GM18951 (cell line): ENCODE data around the gene STAP2.
"Not testable (repeated sequence)": the region's sequence is repeated elsewhere in the genome, so short reads cannot be mapped to it uniquely, and the experiment has no call there.

Experiments
- POLR2A ChIP-seq: IDR thresholded peaks from 4 replicates; pipeline ENCODE4 v1.6.1; 2011; ENCODE audit warnings: mild to moderate bottlenecking; ENCODE audit not compliant: insufficient read length, insufficient read depth; ENCODE audit errors: extremely low read depth
- in situ Hi-C: fragments of 300-500 bp; cut with MboI; formaldehyde crosslinking; loops from one replicate; pipeline ENCODE4 v1.12.0; 2022; ENCODE audit warnings: low sequenced_read_pairs, mixed read lengths, inconsistent platforms; ENCODE audit not compliant: unreplicated experiment

The STAP2 gene

GRCh38 chr19:4357095-4357797 is 18.6 kb upstream of the STAP2 start:
- no peak for TF ChIP-seq POLR2A
- in situ Hi-C loops, result no loop called here

- in situ Hi-C loops, result no loop called here
Measured at GRCh38 chr19:4354897-4355296, 16.3 kb upstream of the STAP2 start.

GRCh38 chr19:4354282-4354681 is 15.7 kb upstream of the STAP2 start:
- in situ Hi-C loops, result no loop called here
- TF ChIP-seq POLR2A, result no peak

More at GRCh38 chr19:4354897-4355296, 16.3 kb upstream of the STAP2 start:
- TF ChIP-seq POLR2A, result no peak

GRCh38 chr19:4352701-4353121 is 14.1 kb upstream of the STAP2 start:
- in situ Hi-C loops, result no loop called here
- no peak for TF ChIP-seq POLR2A

GRCh38 chr19:4350726-4351125 is 12.1 kb upstream of the STAP2 start:
- in situ Hi-C loops, result no loop called here
- TF ChIP-seq POLR2A, result no peak

GRCh38 chr19:4350111-4350510 is 11.5 kb upstream of the STAP2 start:
- TF ChIP-seq POLR2A, result no peak
- in situ Hi-C loops, result no loop called here

GRCh38 chr19:4349225-4349624 is 10.6 kb upstream of the STAP2 start:
- in situ Hi-C loops, result not testable (repeated sequence)

GRCh38 chr19:4347521-4347920 is 8.9 kb upstream of the STAP2 start:
- TF ChIP-seq POLR2A, result no peak
- in situ Hi-C loops, result no loop called here

- in situ Hi-C loops, result no loop called here
- TF ChIP-seq POLR2A, result no peak
Measured at GRCh38 chr19:4346020-4346383, 7.4 kb upstream of the STAP2 start.

GRCh38 chr19:4345342-4346019 is 6.9 kb upstream of the STAP2 start:
- TF ChIP-seq POLR2A, result no peak
- in situ Hi-C loops, result no loop called here

- TF ChIP-seq POLR2A, result no peak
- in situ Hi-C loops, result no loop called here
Measured at GRCh38 chr19:4343370-4344307, 5.0 kb upstream of the STAP2 start, which contains the start of gene MPND. MPND (plus strand) TSS chr19:4343562; CDS start chr19:4343594, 32 bp downstream.

- in situ Hi-C loops, result no loop called here
- peak; percentile 96 for TF ChIP-seq POLR2A
Measured at GRCh38 chr19:4342615-4343369, 4.2 kb upstream of the STAP2 start.

- in situ Hi-C loops, result no loop called here
- TF ChIP-seq POLR2A, result no peak
Measured at GRCh38 chr19:4342314-4342614, 3.6 kb upstream of the STAP2 start.
